Endothelial cell of umbilical vein (primary cell): ENCODE measurements around the gene ANKRD36C. TPM values are rescaled to one million over a fixed set of nuclear protein-coding genes. Genes with fewer than 3 reads are reported as not detected.
A peak's percentile ranks its signal among the peaks of the same experiment; 100 is the strongest.
"Not testable (repeated sequence)": the region's sequence is repeated elsewhere in the genome, so short reads cannot be mapped to it uniquely, and the experiment has no call there.

Experiments
- BruUV-seq: library from RNA; stranded (reverse); fragments of 400-500 nt; replicated peaks from 2 replicates; lab custom pipeline; 2021; lab: Mats Ljungman, UMichigan
- CTCF ChIA-PET: fragments of 300-600, 350-600 bp; sonication (Branson Sonifier 250); formaldehyde crosslinking; loops from one replicate; lab custom pipeline; 2021; ENCODE audit warnings: antibody characterized with exemption, inconsistent platforms; lab: Charles Lee
- POLR2A ChIA-PET: fragments of 300-600, 350-600 bp; sonication (Branson Sonifier 250); formaldehyde crosslinking; loops from one replicate; lab custom pipeline; 2021; ENCODE audit warnings: antibody characterized with exemption, inconsistent platforms; lab: Charles Lee
- DNase-seq: peaks from one replicate; pipeline ENCODE4 v3.0.0-alpha.2; 2011; ENCODE audit warnings: low read depth, low spot score
- FAIRE-seq: peaks from 2 replicates; lab custom pipeline; 2011; peaks lifted over from hg19 to GRCh38; lab: Jason Lieb, UNC
- H2AFZ ChIP-seq: 2 replicates; pipeline ENCODE4 v1.6.0; 2012; ENCODE audit warnings: low read depth, low read length, control low read depth, inconsistent platforms
- H3K27ac ChIP-seq: 2 replicates; pipeline ENCODE4 v1.5.1; 2011; ENCODE audit warnings: low read depth, mild to moderate bottlenecking, control low read depth, low read length, moderate library complexity; ENCODE audit not compliant: insufficient read depth
- H3K27me3 ChIP-seq, 2 experiments: 2 replicates each; pipeline versions ENCODE4 v1.6.0 to v1.6.1; 2011; ENCODE audit warnings: low read length in 2 of 2, mixed read lengths in 1 of 2; ENCODE audit not compliant: control insufficient read depth in 2 of 2, insufficient read depth in 2 of 2
- H3K36me3 ChIP-seq, 2 experiments: 2 replicates in 1 of 2; 3 replicates in 1 of 2; pipeline ENCODE4 v1.5.1; 2011; ENCODE audit warnings: low read length in 2 of 2, mild to moderate bottlenecking in 1 of 2, moderate library complexity in 1 of 2; ENCODE audit not compliant: control insufficient read depth in 2 of 2, insufficient read depth in 2 of 2; ENCODE audit errors: extremely low read depth in 1 of 2
- H3K4me1 ChIP-seq: 3 replicates; pipeline ENCODE4 v1.5.1; 2011; ENCODE audit warnings: mild to moderate bottlenecking, low read length; ENCODE audit not compliant: control insufficient read depth, insufficient read depth; ENCODE audit errors: extremely low read depth
- H3K4me2 ChIP-seq: 2 replicates; pipeline ENCODE4 v1.6.1; 2011; ENCODE audit warnings: low read length, control low read depth, mixed read lengths; ENCODE audit not compliant: insufficient read depth
- H3K4me3 ChIP-seq, 3 experiments: fragments of 200-600 bp in 1 of 3; sonication (generic), shearing (Covaris generic) in 1 of 3; replicated peaks in 1 of 3; 2 replicates each; pipeline ENCODE4 v1.5.1; 2011 to 2016; ENCODE audit warnings: control low read depth in 3 of 3, low read length in 3 of 3, mild to moderate bottlenecking in 2 of 3, inconsistent platforms in 1 of 3, low read depth in 1 of 3, moderate library complexity in 1 of 3; ENCODE audit not compliant: insufficient read depth in 1 of 3
- H3K79me2 ChIP-seq: 2 replicates; pipeline ENCODE4 v1.6.0; 2012; ENCODE audit warnings: low read length, inconsistent platforms; ENCODE audit not compliant: control insufficient read depth, insufficient read depth
- H3K9ac ChIP-seq: replicated peaks from 2 replicates; pipeline ENCODE3; 2011; ENCODE audit warnings: low read length, control low read depth; ENCODE audit not compliant: insufficient read depth; ENCODE audit errors: extremely low read depth
- H3K9me1 ChIP-seq: replicated peaks from 3 replicates; pipeline ENCODE4 v1.6.0; 2011; ENCODE audit warnings: mild to moderate bottlenecking, low read length; ENCODE audit not compliant: control insufficient read depth, insufficient read depth; ENCODE audit errors: extremely low read depth
- H3K9me3 ChIP-seq: replicated peaks from 2 replicates; pipeline ENCODE4 v1.5.1; 2012; ENCODE audit warnings: low read length, inconsistent platforms; ENCODE audit not compliant: control insufficient read depth, insufficient read depth
- H4K20me1 ChIP-seq: replicated peaks from 2 replicates; pipeline ENCODE3; 2011; ENCODE audit warnings: mild to moderate bottlenecking, low read length; ENCODE audit not compliant: control insufficient read depth, insufficient read depth; ENCODE audit errors: extremely low read depth
- CTCF ChIP-seq, 2 donors: IDR thresholded peaks; 1 replicate in 1 of 2; 2 replicates in 1 of 2; pipeline ENCODE4 v1.5.1; 2011; ENCODE audit warnings: low read length in 2 of 2, mild to moderate bottlenecking in 2 of 2, moderate library complexity in 2 of 2, control low read depth in 1 of 2, inconsistent platforms in 1 of 2, low read depth in 1 of 2; ENCODE audit not compliant: insufficient read depth in 1 of 2; ENCODE audit errors: extremely low read depth in 1 of 2
- dilution Hi-C: fragments of 300-500 bp; cut with MboI; formaldehyde crosslinking; loops from one replicate; pipeline ENCODE4 v1.15.0; 2019; ENCODE audit warnings: low sequenced_read_pairs; ENCODE audit not compliant: extremely low pct_ligation_motif_present
- intact Hi-C: fragments of 100-400 bp; cut with micrococcal nuclease; formaldehyde crosslinking; loops from one replicate; pipeline ENCODE4 v1.10.0; 2022
- polyA plus RNA-seq, 4 experiments: library from polyadenylated mRNA; depleted of rRNA in 3 of 4; stranded (reverse) in 3 of 4; unstranded in 1 of 4; fragments of >200 nt; gene quantifications; 2 replicates each; pipeline versions ENCODE4 v1.2.1 to v1.2.3, GENCODE V29; 2011 to 2012; ENCODE audit warnings: missing spikeins in 1 of 4
- total RNA-seq: library from RNA; stranded (reverse); gene quantifications from 2 replicates; pipeline ENCODE4 v1.2.3, GENCODE V29; 2021

The ANKRD36C gene
- total and polyA plus RNA-seq, 2 donors (not counting 3 experiments of a cell fraction or from before 2014, with no cell fraction given): 4.4 to 108 TPM

DNA sequence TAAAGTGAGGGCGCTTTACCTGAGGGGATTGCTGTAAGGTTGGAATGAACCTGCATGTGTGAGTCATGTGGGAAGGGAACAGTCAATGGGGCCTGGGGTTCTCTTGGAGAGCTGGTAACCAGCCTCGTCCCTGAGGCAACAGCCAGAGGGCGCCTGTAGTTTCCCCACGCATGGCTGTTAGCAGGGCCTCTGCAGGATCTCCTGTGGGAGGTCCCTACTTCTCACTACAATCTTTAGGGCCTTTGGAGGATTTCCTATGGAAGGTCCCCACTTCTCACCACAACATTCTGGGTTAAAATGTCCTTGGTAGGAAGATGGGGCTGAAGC lies 19.5 kb upstream of the ANKRD36C start:
- H3K4me2 ChIP-seq, H3K27ac ChIP-seq, H3K9me1 ChIP-seq, H4K20me1 ChIP-seq, H3K4me1 ChIP-seq, H3K4me3 ChIP-seq, H3K9ac ChIP-seq, CTCF ChIA-PET, H3K36me3 ChIP-seq, H3K9me3 ChIP-seq, dilution Hi-C loops, BruUV-seq, H3K27me3 ChIP-seq, intact Hi-C loops, POLR2A ChIA-PET, H2AFZ ChIP-seq, H3K79me2 ChIP-seq: not testable (repeated sequence)
- TF ChIP-seq CTCF (IDR thresholded peaks at IDR 0.05; ENCODE audit: extremely low read depth in 1 of 2, insufficient read depth in 1 of 2, low read depth in 1 of 2, low read length in 2 of 2): peak in 1 of 2 donors; percentile 31
- FAIRE-seq: peak; percentile 59
- peak; percentile 42 for DNase-seq

DNA sequence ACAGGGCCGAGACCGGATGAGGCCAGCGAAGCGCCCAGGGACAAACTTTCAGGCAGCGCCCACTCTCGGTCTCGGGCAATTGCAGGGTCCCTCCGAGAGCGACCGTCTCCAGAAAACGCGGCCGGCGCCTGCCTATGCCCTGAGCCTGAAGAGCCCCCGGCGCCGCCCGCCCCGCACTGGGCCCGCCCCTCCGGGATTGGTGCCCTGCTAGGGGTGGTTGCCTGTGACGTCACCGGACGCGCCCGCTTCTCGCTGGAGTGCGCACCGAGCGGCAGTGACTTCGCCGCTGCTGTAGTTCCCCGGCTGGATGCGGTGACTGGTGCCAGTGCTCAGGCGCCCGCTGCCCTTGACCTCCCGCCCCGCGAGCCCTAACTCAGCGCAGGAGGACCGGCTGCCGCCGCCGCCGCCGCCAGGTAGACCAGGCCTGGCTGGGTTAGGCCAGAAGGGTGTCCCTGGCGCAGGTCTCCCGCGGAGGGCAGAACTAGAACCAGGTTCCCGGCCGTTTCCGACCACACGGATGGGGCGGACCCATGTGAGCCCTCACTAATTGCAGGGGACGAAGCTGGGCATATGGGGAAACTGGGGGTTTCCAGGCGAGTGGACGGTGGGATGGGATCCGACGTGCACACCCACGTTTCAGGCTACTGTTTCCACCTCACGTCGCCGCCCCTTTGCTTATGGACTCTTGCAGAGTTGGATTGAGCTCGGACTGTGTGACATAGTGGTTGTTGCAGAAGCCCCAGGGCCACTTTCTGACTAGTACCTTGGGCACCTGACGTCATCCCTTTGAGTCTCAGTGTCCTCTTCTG lies 18.9 kb upstream of the ANKRD36C start:
- H4K20me1 ChIP-seq, H3K4me1 ChIP-seq, H3K4me2 ChIP-seq, H3K27me3 ChIP-seq, H3K27ac ChIP-seq, H3K36me3 ChIP-seq, POLR2A ChIA-PET, H3K9ac ChIP-seq, H3K79me2 ChIP-seq, dilution Hi-C loops, H3K9me3 ChIP-seq, H3K9me1 ChIP-seq, intact Hi-C loops: not testable (repeated sequence)
- CTCF ChIA-PET: interaction anchor here (2.1 kb wide), 1 partner anchor 18 kb away, joined by 10 read pairs; the partner anchor contains the start of gene ANKRD36C
- BruUV-seq: TSS peak; percentile 52
- peak; percentile 88 for FAIRE-seq
- H3K4me3 ChIP-seq: peak overlapping the region in 1 of 3 experiments; percentile 45
- DNase-seq: peak; percentile 79
- peak overlapping the region; percentile 89 for H2AFZ ChIP-seq

DNA sequence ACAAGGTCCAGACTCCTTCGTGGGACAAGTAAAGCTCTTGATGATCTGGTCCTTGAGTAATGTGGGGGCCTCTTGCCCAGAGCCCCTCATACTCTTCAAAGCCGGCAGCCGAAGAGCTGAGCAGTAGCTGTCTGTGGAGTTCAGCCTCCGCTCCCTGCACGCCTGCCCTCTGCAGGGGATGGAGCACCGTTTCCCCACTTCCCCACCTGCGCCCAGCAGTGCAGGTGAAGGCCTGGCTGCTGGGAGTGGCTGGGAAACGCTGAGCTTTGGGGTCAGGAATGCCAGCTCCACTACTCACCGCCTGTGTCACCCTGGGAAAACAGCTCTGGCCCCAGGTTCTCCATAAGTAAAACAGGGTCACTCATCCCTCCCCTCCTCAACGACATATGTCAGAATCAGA lies 18.2 kb upstream of the ANKRD36C start:
- dilution Hi-C loops, BruUV-seq, H3K79me2 ChIP-seq, H3K4me1 ChIP-seq, intact Hi-C loops, H3K9me1 ChIP-seq, POLR2A ChIA-PET, H3K9me3 ChIP-seq, H3K27ac ChIP-seq, H3K9ac ChIP-seq, H3K36me3 ChIP-seq, H4K20me1 ChIP-seq, H3K27me3 ChIP-seq, FAIRE-seq, DNase-seq: not testable (repeated sequence)
- peak overlapping the region in 1 of 3 experiments; percentile 45 for H3K4me3 ChIP-seq
- H2AFZ ChIP-seq: peak overlapping the region; percentile 89
- CTCF ChIA-PET: interaction anchor here (2.1 kb wide), 1 partner anchor 17 kb away, joined by 10 read pairs; the partner anchor contains the start of gene ANKRD36C
- peak overlapping the region; percentile 36 for H3K4me2 ChIP-seq
